PC-3 (cell line): ENCODE results near the gene SCAPER. TPM values are rescaled to one million over a fixed set of nuclear protein-coding genes. Genes with fewer than 3 reads are reported as not detected.

Experiments used
- ATAC-seq: fragments of 200-7000 bp; cut with Tn5 transposase; 2 replicates; pipeline ENCODE4 v1.9.1; 2020; ENCODE audit warnings: mild to moderate bottlenecking, moderate library complexity
- BruUV-seq: library from RNA; stranded (reverse); fragments of 400-500 nt; replicated peaks from 2 replicates; lab custom pipeline; 2021; lab: Mats Ljungman, UMichigan
- CTCF ChIA-PET: fragments of 300-600 bp; sonication (Branson Sonifier 250); formaldehyde crosslinking; loops from one replicate; lab custom pipeline; 2022; ENCODE audit warnings: antibody characterized with exemption; lab: Charles Lee
- POLR2A ChIA-PET: fragments of 300-600 bp; sonication (Branson Sonifier 250); formaldehyde crosslinking; loops from one replicate; lab custom pipeline; 2022; ENCODE audit warnings: antibody characterized with exemption; ENCODE audit not compliant: unreplicated experiment; lab: Charles Lee
- DNase-seq: peaks from one replicate; pipeline ENCODE4 v3.0.0-alpha.2; 2015
- H2AFZ ChIP-seq: fragments of 300-600 bp; sonication (generic); 2 replicates; pipeline ENCODE4 v1.6.0; 2016; ENCODE audit warnings: antibody characterized with exemption, low read length
- H3F3A ChIP-seq: fragments of 300-600 bp; sonication (generic); one replicate; pipeline ENCODE4 v1.6.0; 2017; ENCODE audit warnings: antibody characterized with exemption, low read length, control low read depth, mild to moderate bottlenecking; ENCODE audit not compliant: unreplicated experiment
- H3K27ac ChIP-seq: fragments of 300-600 bp; sonication (generic); 2 replicates; pipeline ENCODE4 v1.5.1; 2016; ENCODE audit warnings: mild to moderate bottlenecking, low read length
- H3K27me3 ChIP-seq: fragments of 300-600 bp; sonication (generic); 2 replicates; pipeline ENCODE4 v1.6.1; 2016; ENCODE audit warnings: low read length, mixed read lengths
- H3K36me3 ChIP-seq: fragments of 300-600 bp; sonication (generic); 2 replicates; pipeline ENCODE4 v1.6.1; 2016; ENCODE audit warnings: low read depth, mixed run types, low read length, mixed read lengths
- H3K4me1 ChIP-seq: fragments of 300-600 bp; sonication (generic); 2 replicates; pipeline ENCODE4 v1.5.1; 2016; ENCODE audit warnings: low read length; ENCODE audit not compliant: insufficient read depth
- H3K4me2 ChIP-seq: fragments of 300-600 bp; sonication (generic); 2 replicates; pipeline ENCODE4 v1.6.0; 2016; ENCODE audit warnings: low read length
- H3K4me3 ChIP-seq: fragments of 300-600 bp; sonication (generic); 2 replicates; pipeline ENCODE4 v1.5.1; 2016; ENCODE audit warnings: mild to moderate bottlenecking, low read length, mixed read lengths
- H3K79me2 ChIP-seq: fragments of 300-600 bp; sonication (generic); 2 replicates; pipeline ENCODE4 v1.6.1; 2017; ENCODE audit warnings: low read length, mixed read lengths
- H3K9ac ChIP-seq: fragments of 300-600 bp; sonication (generic); 2 replicates; pipeline ENCODE4 v1.6.0; 2016; ENCODE audit warnings: mild to moderate bottlenecking, low read length
- H3K9me2 ChIP-seq: fragments of 300-600 bp; sonication (generic); replicated peaks from 2 replicates; pipeline ENCODE4 v1.6.1; 2016; ENCODE audit warnings: mixed run types, low read length, mixed read lengths
- H3K9me3 ChIP-seq: fragments of 300-600 bp; sonication (generic); 2 replicates; pipeline ENCODE4 v1.6.1; 2016; ENCODE audit warnings: low read length, mixed read lengths
- H4K20me1 ChIP-seq: fragments of 300-600 bp; sonication (generic); 2 replicates; pipeline ENCODE4 v1.6.1; 2016; ENCODE audit warnings: low read length, mixed read lengths
- EZH2 ChIP-seq: fragments of 300-600 bp; sonication (generic); IDR thresholded peaks from one replicate; pipeline ENCODE4 v1.6.1; 2017; ENCODE audit warnings: antibody characterized with exemption, mild to moderate bottlenecking, low read length; ENCODE audit not compliant: unreplicated experiment
- EZH2phosphoT487 ChIP-seq: fragments of 300-600 bp; sonication (generic); IDR thresholded peaks from 2 replicates; pipeline ENCODE4 v1.6.1; 2018; ENCODE audit warnings: mild to moderate bottlenecking, antibody characterized with exemption, low read length, borderline replicate concordance
- intact Hi-C: fragments of 100-400 bp; cut with micrococcal nuclease; formaldehyde crosslinking; loops from 2 replicates; pipeline ENCODE4 v1.9.0; 2023
- total RNA-seq: library from RNA; depleted of rRNA; stranded (reverse); fragments of >200 nt; gene quantifications from 2 replicates; pipeline ENCODE4 v1.2.3, GENCODE V29; 2014
- TF ChIP-seq, protein P1 (sequence below): fragments of 300-600 bp; sonication (generic); conservative IDR thresholded peaks from 2 replicates; pipeline ENCODE4 v1.5.1; 2017; ENCODE audit warnings: antibody characterized with exemption, low read depth, mild to moderate bottlenecking, low read length

Gene SCAPER
- total RNA-seq, 1 experiment from 2014 or later = 6.0 TPM

DNA sequence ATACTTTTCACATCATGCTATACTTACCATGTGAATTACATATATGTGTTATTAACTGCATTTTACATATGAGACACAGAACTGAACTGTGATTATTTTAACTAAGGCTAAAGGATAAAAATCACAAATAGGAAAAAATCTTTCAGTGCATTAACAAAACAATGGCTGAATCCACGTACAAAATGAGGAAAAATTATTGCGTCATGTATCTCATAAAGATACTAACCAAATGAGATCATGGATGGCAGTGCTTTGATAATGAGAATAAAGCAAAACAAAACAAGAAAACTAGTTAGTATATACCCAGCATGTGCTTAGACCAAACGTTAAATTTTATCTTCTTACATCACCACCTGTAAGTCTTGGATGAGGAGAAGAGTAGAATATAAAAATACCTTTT lies 66.0 kb downstream of the SCAPER start:
- Histone ChIP-seq H2AFZ (no peak overlapping the region), H3K4me2 (no peak overlapping the region), H3K9me3 (no peaks in the 10 kb centered on the region), H4K20me1 (no peaks in the 10 kb centered on the region), H3K9ac (no peak overlapping the region), H3K36me3 (no peaks in the 10 kb centered on the region), H3K4me1 (no peaks in the 10 kb centered on the region), H3K4me3 (no peak overlapping the region), H3K9me2 (no peaks in the 10 kb centered on the region), H3F3A (no peaks in the 10 kb centered on the region), H3K79me2 (no peaks in the 10 kb centered on the region), H3K27ac (no peak overlapping the region), H3K27me3 (no peaks in the 10 kb centered on the region)
- ChIA-PET POLR2A (no interaction called here), CTCF (no interaction called here)
- ATAC-seq = no peak
- TF ChIP-seq, protein P1, sequence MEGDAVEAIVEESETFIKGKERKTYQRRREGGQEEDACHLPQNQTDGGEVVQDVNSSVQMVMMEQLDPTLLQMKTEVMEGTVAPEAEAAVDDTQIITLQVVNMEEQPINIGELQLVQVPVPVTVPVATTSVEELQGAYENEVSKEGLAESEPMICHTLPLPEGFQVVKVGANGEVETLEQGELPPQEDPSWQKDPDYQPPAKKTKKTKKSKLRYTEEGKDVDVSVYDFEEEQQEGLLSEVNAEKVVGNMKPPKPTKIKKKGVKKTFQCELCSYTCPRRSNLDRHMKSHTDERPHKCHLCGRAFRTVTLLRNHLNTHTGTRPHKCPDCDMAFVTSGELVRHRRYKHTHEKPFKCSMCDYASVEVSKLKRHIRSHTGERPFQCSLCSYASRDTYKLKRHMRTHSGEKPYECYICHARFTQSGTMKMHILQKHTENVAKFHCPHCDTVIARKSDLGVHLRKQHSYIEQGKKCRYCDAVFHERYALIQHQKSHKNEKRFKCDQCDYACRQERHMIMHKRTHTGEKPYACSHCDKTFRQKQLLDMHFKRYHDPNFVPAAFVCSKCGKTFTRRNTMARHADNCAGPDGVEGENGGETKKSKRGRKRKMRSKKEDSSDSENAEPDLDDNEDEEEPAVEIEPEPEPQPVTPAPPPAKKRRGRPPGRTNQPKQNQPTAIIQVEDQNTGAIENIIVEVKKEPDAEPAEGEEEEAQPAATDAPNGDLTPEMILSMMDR = no peak
- TF ChIP-seq EZH2phosphoT487 (no peak), EZH2 (no peak)
- DNase-seq = no peak
- no TSS peak for BruUV-seq
- intact Hi-C loops = no loop called here

DNA sequence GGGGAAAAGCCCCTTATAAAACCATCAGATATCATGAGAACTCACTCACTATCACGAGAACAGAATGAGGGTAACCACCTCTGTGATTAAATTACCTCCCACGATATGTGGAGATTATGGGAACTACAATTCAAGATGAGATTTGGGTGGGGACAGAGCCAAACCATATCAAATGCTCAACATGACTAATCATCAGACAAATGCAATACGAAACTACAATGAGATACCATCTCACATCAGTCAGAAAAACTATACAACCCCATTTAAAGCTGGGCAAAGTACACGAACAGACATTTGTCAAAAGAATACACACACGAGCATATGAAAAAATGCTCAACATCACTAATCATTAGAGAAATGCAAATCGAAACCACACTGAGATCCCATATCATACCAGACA lies 67.7 kb downstream of the SCAPER start:
- intact Hi-C loops = no loop called here
- H3K36me3 ChIP-seq = no peaks in the 10 kb centered on the region
- no peaks in the 10 kb centered on the region for H3K4me1 ChIP-seq
- H3K9me3 ChIP-seq = no peaks in the 10 kb centered on the region
- no peak overlapping the region for H3K27ac ChIP-seq
- ATAC-seq (no peak), DNase-seq (no peak)
- no TSS peak for BruUV-seq
- no peak overlapping the region for H3K9ac ChIP-seq
- H3K4me3 ChIP-seq = no peak overlapping the region
- no peak overlapping the region for H3K4me2 ChIP-seq
- H3F3A ChIP-seq = no peaks in the 10 kb centered on the region
- no peaks in the 10 kb centered on the region for H4K20me1 ChIP-seq
- TF ChIP-seq EZH2 = no peak
- no peak for TF ChIP-seq EZH2phosphoT487
- TF ChIP-seq, protein P1 = no peak
- no peaks in the 10 kb centered on the region for H3K27me3 ChIP-seq
- ChIA-PET POLR2A (no interaction called here), CTCF (no interaction called here)
- no peaks in the 10 kb centered on the region for H3K79me2 ChIP-seq
- H2AFZ ChIP-seq = no peak overlapping the region
- H3K9me2 ChIP-seq = no peaks in the 10 kb centered on the region

DNA sequence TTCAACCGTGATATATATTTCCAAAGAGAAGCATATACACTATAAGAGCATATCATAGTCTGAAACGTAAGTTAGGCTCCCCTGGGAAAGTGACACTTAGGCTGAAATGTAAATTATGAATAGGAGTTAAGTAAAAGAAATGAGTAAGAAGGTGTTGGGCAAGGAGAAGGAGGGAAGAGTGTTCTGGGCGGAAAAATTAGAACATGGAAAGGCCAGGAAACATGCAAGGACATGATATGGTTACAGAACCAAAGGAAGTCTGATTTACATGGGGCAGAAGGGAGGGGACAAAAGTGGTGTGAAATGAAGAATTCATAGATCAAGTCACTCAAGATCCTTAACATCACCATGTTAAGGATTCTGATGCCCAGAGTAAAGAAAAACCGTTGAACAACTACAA lies 75.2 kb downstream of the SCAPER start:
- TF ChIP-seq, protein P1 = no peak
- no peak for TF ChIP-seq EZH2phosphoT487
- no peak for TF ChIP-seq EZH2
- H4K20me1 ChIP-seq = no peaks in the 10 kb centered on the region
- H3K9ac ChIP-seq = no peak overlapping the region
- no peaks in the 10 kb centered on the region for H3K27me3 ChIP-seq
- H3K4me1 ChIP-seq = no peaks in the 10 kb centered on the region
- H3K79me2 ChIP-seq = no peaks in the 10 kb centered on the region
- no peak overlapping the region for H2AFZ ChIP-seq
- H3F3A ChIP-seq = no peaks in the 10 kb centered on the region
- intact Hi-C loops = no loop called here
- BruUV-seq = no TSS peak
- ChIA-PET POLR2A (no interaction called here), CTCF (no interaction called here)
- H3K4me3 ChIP-seq = no peak overlapping the region
- DNase-seq = no peak
- H3K4me2 ChIP-seq = no peak overlapping the region
- H3K9me3 ChIP-seq = no peaks in the 10 kb centered on the region
- H3K36me3 ChIP-seq = no peaks in the 10 kb centered on the region
- no peak overlapping the region for H3K27ac ChIP-seq
- no peak for ATAC-seq
- H3K9me2 ChIP-seq = no peaks in the 10 kb centered on the region
